Left lobe of liver (tissue), 2 donors: Measurements from ENCODE around the gene ILKAP. TPM values are rescaled to one million over a fixed set of nuclear protein-coding genes. Genes with fewer than 3 reads are reported as not detected.

Source experiments
- ATAC-seq: fragments of 200-7000 bp; cut with Tn5 transposase; one replicate; pipeline ENCODE4 v1.9.1; 2020; ENCODE audit warnings: mild to moderate bottlenecking, moderate library complexity
- DNase-seq: peaks from one replicate; pipeline ENCODE4 v3.0.0-alpha.2; 2020; ENCODE audit warnings: low spot score
- total RNA-seq: library from RNA; stranded (reverse); gene quantifications from one replicate; pipeline ENCODE4 v1.2.1, GENCODE V29; 2021
- donor health status: DM: no; HTN: no; CAD: no; lungs with moderate emphysema.
- donor health status: DM: no; HTN: yes; CAD: no.

ILKAP gene
- total RNA-seq, 1 donor from 2014 or later: 20.1 TPM

GRCh38 chr2:238125127-238125885, 78.2 kb downstream of the ILKAP start:
- ATAC-seq (no peak), DNase-seq (no peak)

- ATAC-seq: no peak
- no peak for DNase-seq
Measured at GRCh38 chr2:238124488-238125126, 78.9 kb downstream of the ILKAP start.

GRCh38 chr2:238123991-238124470, 79.5 kb downstream of the ILKAP start:
- DNase-seq (no peak), ATAC-seq (no peak)

GRCh38 chr2:238123218-238123971, 80.1 kb downstream of the ILKAP start:
- no peak for ATAC-seq
- DNase-seq: no peak

GRCh38 chr2:238122287-238123217, 80.9 kb downstream of the ILKAP start:
- DNase-seq (no peak), ATAC-seq (no peak)

GRCh38 chr2:238121511-238122286, 81.8 kb downstream of the ILKAP start:
- ATAC-seq (no peak), DNase-seq (no peak)

DNA sequence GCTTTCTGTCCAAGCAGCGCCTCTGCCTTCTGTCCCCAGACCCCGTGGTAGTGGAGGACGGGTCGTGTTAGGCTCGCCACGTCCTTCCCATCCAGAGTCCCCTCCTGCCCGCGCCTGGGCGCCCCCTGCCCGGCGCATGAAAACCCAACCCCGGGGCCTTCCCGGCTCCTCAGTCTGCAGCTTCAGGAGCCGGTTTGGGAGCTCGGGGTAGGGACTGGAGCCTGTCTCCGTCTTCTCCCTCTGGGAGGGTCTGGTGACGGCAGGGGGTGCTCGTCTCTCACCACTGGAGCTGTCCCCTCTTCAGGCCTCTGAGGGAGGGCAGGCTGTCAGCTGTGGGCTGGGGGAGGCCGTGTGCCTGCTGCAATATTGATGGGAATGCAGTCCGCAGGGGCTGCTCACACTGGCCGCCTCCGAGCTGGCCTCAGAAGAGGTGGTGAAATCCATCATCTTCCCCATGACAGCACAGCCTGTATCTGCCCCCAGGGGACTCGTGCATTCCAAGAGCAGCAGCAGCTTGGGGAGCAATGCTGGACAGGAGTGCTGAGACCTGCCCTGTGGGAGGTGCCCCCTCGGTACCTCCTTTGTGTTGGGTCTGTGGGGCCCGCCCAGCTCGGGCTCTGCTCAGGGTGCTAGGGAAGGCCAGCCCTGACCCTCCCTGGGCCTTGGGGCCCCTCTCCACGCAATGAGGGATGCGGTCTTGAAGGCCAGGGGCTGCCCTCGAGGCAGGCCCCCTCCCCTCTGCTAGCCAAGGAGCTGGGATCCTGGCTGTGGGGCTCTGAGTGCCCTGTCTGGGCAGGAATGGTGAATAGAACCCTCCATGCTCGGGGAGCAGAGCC, 82.8 kb downstream of the ILKAP start:
- ATAC-seq (no peak), DNase-seq (no peak)

Other genes with a start within 250 kb of the ILKAP start
- gene UBE2F, start 236.7 kb downstream of the ILKAP start, total RNA-seq: 29.3 TPM
- 40.6 TPM for gene SCLY, start 142.7 kb downstream of the ILKAP start, total RNA-seq
- 1.7 TPM for gene ESPNL, start 103.4 kb downstream of the ILKAP start, total RNA-seq
- 0.10 TPM for gene KLHL30, start 65.0 kb downstream of the ILKAP start, total RNA-seq
- not detected for gene ERFE, start 44.7 kb downstream of the ILKAP start, total RNA-seq
- gene HES6, start 36.3 kb upstream of the ILKAP start, total RNA-seq: 5.3 TPM
- 8.0 TPM for gene PER2, start 84.9 kb upstream of the ILKAP start, total RNA-seq
- gene TRAF3IP1, start 116.8 kb upstream of the ILKAP start, total RNA-seq: 9.0 TPM
- gene ASB1, start 223.2 kb upstream of the ILKAP start, total RNA-seq: 10.0 TPM